Measurements from ENCODE around the gene CAMK4. TPM values are rescaled to one million over a fixed set of nuclear protein-coding genes. Genes with fewer than 3 reads are reported as not detected.

The CAMK4 gene
- total and polyA plus RNA-seq, 2 of the 8 experiments (the other 6 are each of a cell fraction or from before 2014, with no cell fraction given), result 1.8 to 8.3 TPM

DNA sequence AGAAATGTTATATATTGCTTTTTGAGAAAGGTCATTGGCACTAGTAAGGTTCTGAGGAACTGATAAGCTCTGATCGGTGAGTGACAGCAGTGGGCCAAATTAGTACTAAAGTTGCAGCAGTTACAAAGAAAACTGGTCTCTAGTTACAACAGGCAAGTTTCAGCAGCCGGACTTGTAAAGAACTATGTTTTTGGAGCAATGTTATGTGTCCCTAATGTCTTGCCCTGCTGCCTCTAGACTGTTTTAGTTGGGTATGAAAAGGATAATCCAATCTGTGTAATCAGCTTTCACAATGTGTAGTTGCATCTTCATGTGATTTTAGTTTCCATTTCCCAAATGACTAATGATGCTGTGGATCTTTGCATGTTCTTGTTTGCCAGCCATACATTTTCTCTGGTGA lies 113.5 kb downstream of the CAMK4 start:
- DNase-seq (ENCODE audit: low read depth in 1 of 2, low spot score in 2 of 2) (no peak), FAIRE-seq (no peak)
- Histone ChIP-seq H3K56ac (replicated peaks; ENCODE audit: insufficient read length, low read depth, low read length) (no peak overlapping the region), H3K79me1 (ENCODE audit: low read depth, low read length) (no peaks in the 10 kb centered on the region), H3K27me3 (replicated peaks in 1 of 4; ENCODE audit: control insufficient read depth in 3 of 4, extremely low read depth in 1 of 4, insufficient read depth in 3 of 4, low read length in 3 of 4) (no peaks in the 10 kb centered on the region), H3K23ac (ENCODE audit: insufficient read length) (no peak overlapping the region), H2BK120ac (replicated peaks; ENCODE audit: low read depth, low read length) (no peak overlapping the region), H4K8ac (ENCODE audit: extremely low read depth, insufficient read depth, low read length) (no peak overlapping the region), H2AK5ac (ENCODE audit: low read depth, low read length) (no peak overlapping the region), H3K9me3 (ENCODE audit: insufficient read depth in 2 of 2, low read depth in 1 of 2, low read length in 1 of 2) (no peaks in the 10 kb centered on the region), H4K20me1 (replicated peaks in 1 of 2; ENCODE audit: control insufficient read depth in 1 of 2, insufficient read depth in 2 of 2, low read length in 2 of 2) (no peaks in the 10 kb centered on the region), H3K14ac (ENCODE audit: insufficient read length) (no peak overlapping the region), H3K4me1 (replicated peaks in 1 of 4; ENCODE audit: control insufficient read depth in 3 of 4, insufficient read depth in 4 of 4, low read length in 3 of 4) (no peaks in the 10 kb centered on the region), H3K23me2 (ENCODE audit: low read depth, low read length) (no peaks in the 10 kb centered on the region), H2BK20ac (ENCODE audit: low read length) (no peak overlapping the region), H3K27ac (ENCODE audit: low read depth, low read length) (no peak overlapping the region), H2BK5ac (ENCODE audit: low read depth, low read length) (no peak overlapping the region), H3K4me3 (ENCODE audit: extremely low read depth in 1 of 4, insufficient read depth in 2 of 4, low read depth in 3 of 4, low read length in 4 of 4) (no peak overlapping the region), H3K79me2 (ENCODE audit: control insufficient read depth in 1 of 2, insufficient read depth in 2 of 2, low read length in 2 of 2) (no peaks in the 10 kb centered on the region), H3K4me2 (ENCODE audit: insufficient read depth in 1 of 2, low read depth in 2 of 2, low read length in 2 of 2) (no peak overlapping the region), H4K91ac (replicated peaks; ENCODE audit: insufficient read length, low read length) (no peak overlapping the region), H3K36me3 (ENCODE audit: control insufficient read depth in 2 of 4, insufficient read depth in 4 of 4, low read length in 3 of 4) (no peaks in the 10 kb centered on the region), H3K4ac (replicated peaks; ENCODE audit: insufficient read length, low read depth, low read length) (no peak overlapping the region), H3K18ac (ENCODE audit: extremely low read depth, low read length) (no peak overlapping the region), H2BK12ac (ENCODE audit: low read depth, low read length) (no peak overlapping the region), H4K5ac (ENCODE audit: insufficient read length, low read depth, low read length) (no peak overlapping the region), H2AFZ (ENCODE audit: low read length) (no peak overlapping the region), H3K9ac (replicated peaks in 1 of 4; ENCODE audit: extremely low read depth in 1 of 4, low read depth in 3 of 4, low read length in 3 of 4) (no peak overlapping the region), H2BK15ac (ENCODE audit: low read length) (no peak overlapping the region)
- CTCF ChIA-PET (ENCODE audit: partially characterized antibody), result interaction anchor here (1.4 kb wide), 1 partner anchor 59 kb away, joined by 3 read pairs; no protein-coding TSS in a partner anchor
- 75% methylated on average over 2 of the region's 2 CpGs; no CpG with 5 or more reads in 1 of the 2 experiments for WGBS, 2 experiments (ENCODE audit: extremely low coverage in 1 of 2, insufficient coverage in 1 of 2, insufficient read length in 1 of 2, insufficient replicate concordance in 2 of 2, low coverage in 1 of 2, low lambda C conversion rate in 2 of 2, missing lambda C conversion rate in 1 of 2)
- POLR2A ChIA-PET (ENCODE audit: partially characterized antibody), result no interaction called here
- TF ChIP-seq SRF (IDR thresholded peaks at IDR 0.05; ENCODE audit: low read depth, low read length) (no peak), NANOG (IDR thresholded peaks at IDR 0.05; ENCODE audit: insufficient read depth, low read depth, low read length, poor library complexity, severe bottlenecking) (no peak), SIN3A (conservative IDR thresholded peaks at IDR 0.05 in 1 of 2, IDR thresholded peaks at IDR 0.05 in 1 of 2; ENCODE audit: low read depth in 1 of 2, low read length in 2 of 2) (no peak), HDAC2 (IDR thresholded peaks at IDR 0.05; ENCODE audit: borderline replicate concordance in 1 of 2, low read depth in 2 of 2, low read length in 2 of 2) (no peak), SUZ12 (IDR thresholded peaks at IDR 0.05; ENCODE audit: low read length) (no peak), EP300 (IDR thresholded peaks at IDR 0.05; ENCODE audit: borderline replicate concordance in 1 of 2, low read depth in 2 of 2, low read length in 2 of 2) (no peak), SP4 (IDR thresholded peaks at IDR 0.05; ENCODE audit: low read length) (no peak), CBX8 (IDR thresholded peaks at IDR 0.05; ENCODE audit: borderline replicate concordance, low read depth, low read length) (no peak), FOSL1 (IDR thresholded peaks at IDR 0.05; ENCODE audit: insufficient read depth, low read depth, low read length) (no peak), CTBP2 (IDR thresholded peaks at IDR 0.05; ENCODE audit: borderline replicate concordance, insufficient read depth, insufficient read length, low read length) (no peak), SP1 (IDR thresholded peaks at IDR 0.05; ENCODE audit: low read depth, low read length) (no peak), MAX (IDR thresholded peaks at IDR 0.05) (no peak), SAP30 (IDR thresholded peaks at IDR 0.05; ENCODE audit: insufficient read depth, insufficient replicate concordance, low read length) (no peak)

Data from H1 (cell line).